Measurements from ENCODE around the gene SYNGR3. TPM values are rescaled to one million over a fixed set of nuclear protein-coding genes. Genes with fewer than 3 reads are reported as not detected.

The SYNGR3 gene
- polyA plus RNA-seq, 1 experiment = 1.8 TPM

DNA sequence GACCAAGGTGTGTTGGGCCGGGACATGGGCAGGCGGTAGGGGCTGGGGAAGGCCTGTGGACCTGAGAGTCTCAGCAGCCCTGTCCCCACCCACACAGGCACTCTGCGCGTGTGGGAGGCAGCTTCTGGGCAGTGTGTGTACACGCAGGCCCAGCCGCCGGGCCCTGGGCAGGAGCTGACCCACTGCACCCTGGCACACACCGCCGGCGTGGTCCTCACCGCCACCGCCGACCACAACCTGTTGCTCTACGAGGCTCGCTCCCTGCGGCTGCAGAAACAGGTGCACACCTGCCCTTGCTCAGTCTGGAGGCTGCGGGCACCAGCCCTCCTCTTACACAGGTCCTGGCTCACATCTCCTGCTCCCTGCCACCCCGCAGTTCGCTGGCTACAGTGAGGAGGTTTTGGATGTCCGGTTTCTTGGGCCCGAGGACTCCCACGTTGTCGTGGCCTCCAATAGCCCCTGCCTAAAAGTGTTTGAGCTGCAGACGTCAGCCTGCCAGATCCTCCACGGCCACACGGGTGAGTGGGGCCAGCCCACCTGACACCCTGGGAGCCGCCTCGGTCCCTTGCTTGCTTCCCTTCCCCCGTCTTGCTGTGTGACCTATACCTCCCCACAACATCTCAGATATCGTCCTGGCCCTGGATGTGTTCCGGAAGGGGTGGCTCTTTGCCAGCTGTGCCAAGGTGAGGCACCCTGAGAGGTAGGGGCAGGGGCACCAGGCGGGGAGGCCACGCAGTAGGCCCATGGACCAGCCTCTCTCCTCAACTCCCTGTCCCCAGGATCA lies 14.1 kb upstream of the SYNGR3 start:
- TF ChIP-seq, protein P1, sequence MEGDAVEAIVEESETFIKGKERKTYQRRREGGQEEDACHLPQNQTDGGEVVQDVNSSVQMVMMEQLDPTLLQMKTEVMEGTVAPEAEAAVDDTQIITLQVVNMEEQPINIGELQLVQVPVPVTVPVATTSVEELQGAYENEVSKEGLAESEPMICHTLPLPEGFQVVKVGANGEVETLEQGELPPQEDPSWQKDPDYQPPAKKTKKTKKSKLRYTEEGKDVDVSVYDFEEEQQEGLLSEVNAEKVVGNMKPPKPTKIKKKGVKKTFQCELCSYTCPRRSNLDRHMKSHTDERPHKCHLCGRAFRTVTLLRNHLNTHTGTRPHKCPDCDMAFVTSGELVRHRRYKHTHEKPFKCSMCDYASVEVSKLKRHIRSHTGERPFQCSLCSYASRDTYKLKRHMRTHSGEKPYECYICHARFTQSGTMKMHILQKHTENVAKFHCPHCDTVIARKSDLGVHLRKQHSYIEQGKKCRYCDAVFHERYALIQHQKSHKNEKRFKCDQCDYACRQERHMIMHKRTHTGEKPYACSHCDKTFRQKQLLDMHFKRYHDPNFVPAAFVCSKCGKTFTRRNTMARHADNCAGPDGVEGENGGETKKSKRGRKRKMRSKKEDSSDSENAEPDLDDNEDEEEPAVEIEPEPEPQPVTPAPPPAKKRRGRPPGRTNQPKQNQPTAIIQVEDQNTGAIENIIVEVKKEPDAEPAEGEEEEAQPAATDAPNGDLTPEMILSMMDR (IDR thresholded peaks at IDR 0.05; ENCODE audit: low read depth, low read length) = no peak
- H3K27me3 ChIP-seq (ENCODE audit: control insufficient read depth, insufficient read depth, low read length) = peaks cover 14% of the 10 kb centered on the region
- ChIA-PET CTCF (no interaction called here), POLR2A (interaction anchor here (1.2 kb wide), 1 partner anchor 11 kb away, joined by 4 read pairs; the partner anchor contains the start of gene RPS2)
- no peak for DNase-seq (ENCODE audit: low read depth, low spot score)
- peaks cover 3% of the 10 kb centered on the region; the same call in 1 of the 2 replicates for H3K9me3 ChIP-seq (ENCODE audit: control insufficient read depth, insufficient read depth, low read length)
- H3K4me3 ChIP-seq (ENCODE audit: low read depth, low read length) = no peak overlapping the region
- H3K27ac ChIP-seq (ENCODE audit: low read depth, low read length) = no peak overlapping the region

DNA sequence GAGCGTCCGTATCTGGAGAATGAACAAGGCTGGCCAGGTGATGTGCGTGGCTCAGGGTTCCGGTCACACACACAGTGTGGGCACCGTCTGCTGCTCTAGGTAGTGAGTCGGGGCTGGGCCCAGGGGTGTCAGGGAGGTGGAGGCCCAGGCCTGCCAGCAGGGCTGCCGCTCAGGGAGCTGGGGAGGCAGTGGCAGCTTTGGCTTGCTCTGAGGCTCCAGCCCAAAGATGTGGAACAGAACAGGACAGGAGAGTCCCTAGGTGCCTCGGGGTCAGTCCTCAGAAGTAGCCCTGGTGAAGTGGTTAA lies 13.6 kb upstream of the SYNGR3 start:
- Histone ChIP-seq H3K4me3 (ENCODE audit: low read depth, low read length) (no peak overlapping the region), H3K27ac (ENCODE audit: low read depth, low read length) (no peak overlapping the region), H3K9me3 (ENCODE audit: control insufficient read depth, insufficient read depth, low read length) (peaks cover 3% of the 10 kb centered on the region; the same call in 1 of the 2 replicates), H3K27me3 (ENCODE audit: control insufficient read depth, insufficient read depth, low read length) (peaks cover 19% of the 10 kb centered on the region)
- TF ChIP-seq, protein P1 (IDR thresholded peaks at IDR 0.05; ENCODE audit: low read depth, low read length) = no peak
- CTCF ChIA-PET = no interaction called here
- POLR2A ChIA-PET = interaction anchor here (2.4 kb wide), 1 partner anchor 11 kb away, joined by 11 read pairs; the partner anchor contains the start of gene RPS2
- no peak for DNase-seq (ENCODE audit: low read depth, low spot score)

DNA sequence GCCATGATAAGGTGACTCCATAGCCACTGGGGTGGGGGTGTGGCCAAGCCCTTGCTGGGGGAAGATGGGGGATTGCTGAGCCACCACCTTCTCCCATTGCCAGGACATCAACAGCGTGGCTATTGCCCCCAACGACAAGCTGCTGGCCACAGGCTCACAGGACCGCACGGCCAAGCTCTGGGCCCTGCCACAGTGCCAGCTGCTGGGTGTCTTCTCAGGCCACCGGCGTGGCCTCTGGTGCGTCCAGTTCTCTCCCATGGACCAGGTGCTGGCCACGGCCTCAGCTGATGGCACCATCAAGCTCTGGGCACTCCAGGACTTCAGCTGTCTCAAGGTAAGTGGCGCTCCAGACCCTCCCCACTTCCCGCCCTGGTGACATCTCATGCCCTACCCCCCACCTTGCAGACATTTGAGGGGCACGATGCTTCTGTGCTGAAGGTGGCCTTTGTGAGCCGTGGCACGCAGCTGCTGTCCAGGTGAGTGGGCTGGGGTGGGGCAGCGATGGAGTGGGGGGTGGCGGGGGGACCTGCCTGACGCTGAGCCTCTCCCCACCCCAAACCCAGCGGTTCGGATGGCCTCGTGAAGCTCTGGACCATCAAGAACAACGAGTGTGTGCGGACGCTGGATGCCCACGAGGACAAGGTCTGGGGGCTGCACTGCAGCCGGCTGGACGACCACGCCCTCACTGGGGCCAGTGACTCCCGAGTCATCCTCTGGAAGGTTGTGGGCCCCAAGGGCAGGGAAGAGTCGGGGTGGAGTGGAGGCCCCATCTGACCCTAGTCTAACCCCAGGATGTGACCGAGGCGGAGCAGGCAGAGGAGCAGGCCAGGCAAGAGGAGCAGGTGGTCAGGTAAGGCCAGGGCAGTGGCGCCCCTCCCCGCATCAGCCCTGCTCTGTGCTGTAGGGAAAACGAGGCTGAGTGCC lies 12.6 kb upstream of the SYNGR3 start:
- H3K27me3 ChIP-seq (ENCODE audit: control insufficient read depth, insufficient read depth, low read length) = peaks cover 28% of the 10 kb centered on the region
- POLR2A ChIA-PET = interaction anchor here (2.4 kb wide), 1 partner anchor 12 kb away, joined by 11 read pairs; the partner anchor contains the start of gene RPS2
- H3K9me3 ChIP-seq (ENCODE audit: control insufficient read depth, insufficient read depth, low read length) = peaks cover 3% of the 10 kb centered on the region; the same call in 1 of the 2 replicates
- CTCF ChIA-PET = interaction anchor here (1.6 kb wide), 1 partner anchor 26 kb away, joined by 3 read pairs; no protein-coding TSS in a partner anchor
- H3K4me3 ChIP-seq (ENCODE audit: low read depth, low read length) = no peak overlapping the region
- DNase-seq (ENCODE audit: low read depth, low spot score) = no peak
- H3K27ac ChIP-seq (ENCODE audit: low read depth, low read length) = no peak overlapping the region
- TF ChIP-seq, protein P1 (IDR thresholded peaks at IDR 0.05; ENCODE audit: low read depth, low read length) = no peak

DNA sequence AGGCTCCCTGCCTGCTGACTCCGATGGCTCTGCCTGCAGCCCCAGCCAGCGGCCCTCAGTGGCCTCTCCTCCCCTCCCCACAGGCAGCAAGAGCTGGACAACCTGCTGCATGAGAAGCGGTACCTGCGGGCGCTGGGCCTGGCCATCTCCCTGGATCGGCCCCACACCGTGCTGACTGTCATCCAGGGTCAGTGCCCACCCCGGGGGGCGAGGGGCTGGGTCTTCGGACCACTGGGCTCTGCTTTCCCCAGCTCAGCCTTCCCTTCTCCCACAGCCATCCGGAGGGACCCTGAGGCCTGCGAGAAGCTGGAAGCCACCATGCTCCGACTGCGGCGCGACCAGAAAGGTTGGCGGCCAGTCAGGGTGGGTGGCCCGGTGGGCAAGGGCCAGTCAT lies 11.9 kb upstream of the SYNGR3 start:
- no peak overlapping the region for H3K27ac ChIP-seq (ENCODE audit: low read depth, low read length)
- ChIA-PET CTCF (interaction anchor here (1.6 kb wide), 1 partner anchor 26 kb away, joined by 3 read pairs; no protein-coding TSS in a partner anchor), POLR2A (interaction anchor here (2.4 kb wide), 1 partner anchor 13 kb away, joined by 11 read pairs; the partner anchor contains the start of gene RPS2)
- H3K27me3 ChIP-seq (ENCODE audit: control insufficient read depth, insufficient read depth, low read length) = peaks cover 34% of the 10 kb centered on the region
- no peak for DNase-seq (ENCODE audit: low read depth, low spot score)
- TF ChIP-seq, protein P1 (IDR thresholded peaks at IDR 0.05; ENCODE audit: low read depth, low read length) = no peak
- H3K9me3 ChIP-seq (ENCODE audit: control insufficient read depth, insufficient read depth, low read length) = peaks cover 3% of the 10 kb centered on the region; the same call in 1 of the 2 replicates
- no peak overlapping the region for H3K4me3 ChIP-seq (ENCODE audit: low read depth, low read length)
